A549 (cell line): ENCODE results near the gene POLR3H. TPM values are rescaled to one million over a fixed set of nuclear protein-coding genes. Genes with fewer than 3 reads are reported as not detected.

Experiments used
- ATAC-seq, 2 experiments: fragments of 200-7000 bp in 1 of 2; fragments of >200 bp in 1 of 2; cut with Nextera tagmentation in 1 of 2; cut with Tn5 transposase in 1 of 2; 3 replicates each; pipeline versions ENCODE4 v1.8.0 to v1.9.1; 2018 to 2020; ENCODE audit warnings: mild to moderate bottlenecking in 1 of 2, moderate library complexity in 1 of 2
- CTCF ChIA-PET: fragments of 300-600 bp; sonication (Branson Sonifier 250); formaldehyde crosslinking; extraction: SDS; loops from one replicate; lab custom pipeline; 2021; ENCODE audit warnings: antibody characterized with exemption, inconsistent platforms; lab: Yijun Ruan, JAX
- POLR2A ChIA-PET: fragments of 350-600 bp; formaldehyde crosslinking; extraction: SDS; loops from one replicate; lab custom pipeline; 2021; ENCODE audit warnings: antibody characterized with exemption, inconsistent platforms; lab: Yijun Ruan, JAX
- DNase-seq, 2 experiments: peaks; one replicate each; pipeline versions ENCODE4 v3.0.0 to v3.0.0-alpha.2; 2011 to 2016; ENCODE audit warnings: low read depth in 1 of 2, low spot score in 1 of 2
- FAIRE-seq: peaks from 2 replicates; lab custom pipeline; 2011; peaks lifted over from hg19 to GRCh38; lab: Jason Lieb, UNC
- H3K27ac ChIP-seq, 2 experiments: fragments of >200 bp; sonication (Bioruptor Twin); formaldehyde crosslinking; 3 replicates each; pipeline ENCODE4 v1.5.1; 2016 to 2017
- H3K4me1 ChIP-seq: fragments of >200 bp; sonication (Bioruptor Twin); formaldehyde crosslinking; 3 replicates; pipeline ENCODE4 v1.6.1; 2016
- H3K4me2 ChIP-seq: fragments of >200 bp; sonication (Bioruptor Twin); formaldehyde crosslinking; 3 replicates; pipeline ENCODE4 v1.6.1; 2016
- H3K4me3 ChIP-seq: fragments of >200 bp; sonication (Bioruptor Twin); formaldehyde crosslinking; 3 replicates; pipeline ENCODE4 v1.5.1; 2016
- H3K9me3 ChIP-seq: fragments of >200 bp; sonication (Bioruptor Twin); formaldehyde crosslinking; 3 replicates; pipeline ENCODE4 v1.6.1; 2016
- BCL3 ChIP-seq: fragments of >200 bp; sonication (Bioruptor Twin); formaldehyde crosslinking; IDR thresholded peaks from 3 replicates; pipeline ENCODE4 v1.6.1; 2016
- CBX8 ChIP-seq: fragments of 200-600 bp; sonication (generic); IDR thresholded peaks from 2 replicates; pipeline ENCODE4 v1.6.1; 2016
- CHD2 ChIP-seq: fragments of 150-350 bp; IDR thresholded peaks from 2 replicates; pipeline ENCODE4 v1.6.1; 2014; ENCODE audit warnings: low read length; ENCODE audit not compliant: partially characterized antibody
- CTCF ChIP-seq: fragments of >200 bp; sonication (Bioruptor Twin); formaldehyde crosslinking; IDR thresholded peaks from 3 replicates; pipeline ENCODE4 v1.5.1; 2016
- EHMT2 ChIP-seq: fragments of 200-600 bp; sonication (generic); IDR thresholded peaks from 2 replicates; pipeline ENCODE4 v1.6.1; 2016; ENCODE audit warnings: antibody characterized with exemption, low read depth, mild to moderate bottlenecking, moderate library complexity
- ELK1 ChIP-seq: fragments of 150-350 bp; IDR thresholded peaks from 2 replicates; pipeline ENCODE4 v1.6.1; 2014; ENCODE audit warnings: low read depth, mild to moderate bottlenecking, low read length
- EP300 ChIP-seq, 2 experiments: fragments of >200 bp; sonication (Bioruptor Twin); formaldehyde crosslinking; IDR thresholded peaks; 2 replicates in 1 of 2; 3 replicates in 1 of 2; pipeline ENCODE4 v1.6.1; 2016 to 2017
- FOSL2 ChIP-seq, 2 experiments: fragments of 450-650 bp in 1 of 2; fragments of >200 bp in 1 of 2; sonication (Bioruptor Twin) in 1 of 2; formaldehyde crosslinking; IDR thresholded peaks; 2 replicates each; pipeline versions ENCODE4 v1.5.0 to v1.6.1; 2016 to 2020; ENCODE audit warnings: mild to moderate bottlenecking in 1 of 2, moderate library complexity in 1 of 2
- GATA3 ChIP-seq: IDR thresholded peaks from 2 replicates; pipeline ENCODE4 v1.6.1; 2012; ENCODE audit warnings: borderline replicate concordance
- HMGXB4 ChIP-seq: fragments of 250-450 bp; sonication (Bioruptor Pico); IDR thresholded peaks from 2 replicates; pipeline ENCODE4 v1.5.0; 2021; ENCODE audit warnings: mild to moderate bottlenecking, moderate library complexity, borderline replicate concordance
- JUN ChIP-seq, 2 experiments: fragments of >200 bp; sonication (Bioruptor Twin); formaldehyde crosslinking; IDR thresholded peaks; 2 replicates in 1 of 2; 3 replicates in 1 of 2; pipeline ENCODE4 v1.6.1; 2016 to 2017
- JUNB ChIP-seq: fragments of >200 bp; sonication (Bioruptor Twin); formaldehyde crosslinking; IDR thresholded peaks from 2 replicates; pipeline ENCODE4 v1.6.1; 2016
- KDM1A ChIP-seq: fragments of 200-600 bp; sonication (generic); IDR thresholded peaks from 2 replicates; pipeline ENCODE4 v1.6.1; 2016; ENCODE audit warnings: low read depth, mild to moderate bottlenecking
- MAX ChIP-seq: IDR thresholded peaks from 2 replicates; pipeline ENCODE4 v1.6.1; 2012
- MAZ ChIP-seq: fragments of 150-350 bp; IDR thresholded peaks from 2 replicates; pipeline ENCODE4 v1.6.1; 2014; ENCODE audit warnings: antibody characterized with exemption, low read depth, low read length, borderline replicate concordance
- MYC ChIP-seq: IDR thresholded peaks from 2 replicates; pipeline ENCODE4 v1.6.1; 2012; ENCODE audit warnings: mild to moderate bottlenecking, inconsistent platforms, low read length, improper control_type of control experiment, borderline replicate concordance
- NFE2L2 ChIP-seq: fragments of 150-350 bp; conservative IDR thresholded peaks from 2 replicates; pipeline ENCODE4 v1.6.1; 2014; ENCODE audit warnings: low read length
- NPAS2 ChIP-seq: fragments of 250-450 bp; sonication (Bioruptor Pico); IDR thresholded peaks from 2 replicates; pipeline ENCODE4 v1.8.0; 2022; ENCODE audit warnings: mild to moderate bottlenecking, moderate library complexity, borderline replicate concordance
- PHF8 ChIP-seq: fragments of 200-600 bp; sonication (generic); IDR thresholded peaks from 2 replicates; pipeline ENCODE4 v1.6.1; 2016; ENCODE audit warnings: low read depth, mild to moderate bottlenecking, antibody characterized with exemption, moderate library complexity, borderline replicate concordance
- RAD21 ChIP-seq, 2 experiments: fragments of >200 bp in 1 of 2; sonication (Bioruptor Twin) in 1 of 2; formaldehyde crosslinking in 1 of 2; IDR thresholded peaks in 1 of 2; conservative IDR thresholded peaks in 1 of 2; 2 replicates in 1 of 2; 3 replicates in 1 of 2; pipeline ENCODE4 v1.6.1; 2012 to 2018; ENCODE audit warnings: inconsistent platforms in 1 of 2
- RARB ChIP-seq: fragments of 250-450 bp; sonication (Bioruptor Pico); IDR thresholded peaks from 2 replicates; pipeline ENCODE4 v1.8.0; 2021; ENCODE audit warnings: mild to moderate bottlenecking, moderate library complexity
- RNF2 ChIP-seq: fragments of 200-600 bp; sonication (generic); IDR thresholded peaks from 2 replicates; pipeline ENCODE4 v1.6.1; 2016; ENCODE audit warnings: low read depth, mild to moderate bottlenecking, antibody characterized with exemption, moderate library complexity, borderline replicate concordance
- SMC3 ChIP-seq: fragments of >200 bp; sonication (Bioruptor Twin); formaldehyde crosslinking; IDR thresholded peaks from 3 replicates; pipeline ENCODE4 v1.6.1; 2018; ENCODE audit warnings: inconsistent platforms
- SREBF2 ChIP-seq: fragments of 450-650 bp; IDR thresholded peaks from 2 replicates; pipeline ENCODE4 v1.6.1; 2014; ENCODE audit warnings: mild to moderate bottlenecking, moderate library complexity
- TFCP2L1 ChIP-seq: fragments of 250-450 bp; sonication (Bioruptor Pico); IDR thresholded peaks from 2 replicates; pipeline ENCODE4 v1.5.0; 2021; ENCODE audit warnings: mild to moderate bottlenecking
- ZC3H11A ChIP-seq: fragments of 450-650 bp; IDR thresholded peaks from 2 replicates; pipeline ENCODE4 v1.6.1; 2014; ENCODE audit warnings: antibody characterized with exemption, mild to moderate bottlenecking
- WGBS: methylation state at CpG from one replicate; pipeline ENCODE4 v1.1.6; 2017; ENCODE audit errors: missing lambda C conversion rate; 5-methylcytosine and 5-hydroxymethylcytosine counted together
- polyA plus RNA-seq, 4 experiments: library from polyadenylated mRNA; depleted of rRNA in 3 of 4; stranded (reverse); fragments of >200 nt; fragmentation: RNase III in 1 of 4; extraction: RNeasy Plus Mini Kit Qiagen cat#74134 plus additional on column Dnase treatment in 1 of 4; gene quantifications; 2 replicates in 3 of 4; 3 replicates in 1 of 4; pipeline ENCODE4 v1.2.3, GENCODE V29; 2011 to 2017
- TF ChIP-seq, protein P1 (sequence below): IDR thresholded peaks from 2 replicates; pipeline ENCODE4 v1.6.1; 2012; ENCODE audit warnings: low read depth, borderline replicate concordance

POLR3H gene
- polyA plus RNA-seq, 2 of the 4 experiments (the other 2 are of a cell fraction), result 24.5 to 27.7 TPM

GRCh38 chr22:41561788-41562187 is 17.5 kb upstream of the POLR3H start:
- H3K9me3 ChIP-seq, result no peaks in the 10 kb centered on the region
- ChIA-PET CTCF (interaction anchor here (1.1 to 1.8 kb wide), 4 partner anchors 13 to 35 kb away, joined by 3 to 8 read pairs (median 4); partner anchors contain the start of gene POLR3H), POLR2A (no interaction called here)
- H3K4me2 ChIP-seq, result peak overlapping the region; percentile 64
- DNase-seq, result no peak
- 77% methylated on average over 4 of the region's 5 CpGs for WGBS
- ATAC-seq, result no peak
- H3K4me1 ChIP-seq, result peaks cover 61% of the 10 kb centered on the region
- no peak for TF ChIP-seq FOSL2 (IDR thresholded peaks at IDR 0.05)
- TF ChIP-seq FOSL2 (CRISPR knock-in tag; IDR thresholded peaks at IDR 0.05), result no peak
- no peak for TF ChIP-seq SMC3
- TF ChIP-seq, protein P1, sequence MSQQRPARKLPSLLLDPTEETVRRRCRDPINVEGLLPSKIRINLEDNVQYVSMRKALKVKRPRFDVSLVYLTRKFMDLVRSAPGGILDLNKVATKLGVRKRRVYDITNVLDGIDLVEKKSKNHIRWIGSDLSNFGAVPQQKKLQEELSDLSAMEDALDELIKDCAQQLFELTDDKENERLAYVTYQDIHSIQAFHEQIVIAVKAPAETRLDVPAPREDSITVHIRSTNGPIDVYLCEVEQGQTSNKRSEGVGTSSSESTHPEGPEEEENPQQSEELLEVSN, result no peak
- TF ChIP-seq TFCP2L1 (CRISPR knock-in tag), result no peak
- no peak for TF ChIP-seq NPAS2 (CRISPR knock-in tag)
- TF ChIP-seq NFE2L2, result no peak
- no peak for TF ChIP-seq CBX8
- no peak for TF ChIP-seq HMGXB4 (CRISPR knock-in tag)
- TF ChIP-seq RAD21 (conservative IDR thresholded peaks at IDR 0.05 in 1 of 2, IDR thresholded peaks at IDR 0.05 in 1 of 2), result no peak
- H3K27ac ChIP-seq, result peak overlapping the region; percentile 63 to 82; a peak in 5 of 6 replicates
- no peak for FAIRE-seq
- H3K4me3 ChIP-seq, result no peak overlapping the region

GRCh38 chr22:41561335-41561734 is 17.1 kb upstream of the POLR3H start:
- ChIA-PET CTCF (interaction anchor here (0.7 to 1.4 kb wide), 4 partner anchors 13 to 149 kb away, joined by 3 to 5 read pairs (median 3); no protein-coding TSS in a partner anchor), POLR2A (no interaction called here)
- FAIRE-seq, result no peak
- ATAC-seq, result peak in 1 of 2 experiments; percentile 11; a peak in 1 of 6 replicates
- peak overlapping the region; percentile 64 for H3K4me2 ChIP-seq
- H3K27ac ChIP-seq, result peak overlapping the region; percentile 63 to 82; a peak in 5 of 6 replicates
- TF ChIP-seq SREBF2, result no peak
- TF ChIP-seq MAX, result no peak
- TF ChIP-seq KDM1A, result no peak
- TF ChIP-seq EP300 (IDR thresholded peaks at IDR 0.05), result no peak
- TF ChIP-seq ZC3H11A, result no peak
- no peak for TF ChIP-seq ELK1
- TF ChIP-seq TFCP2L1 (CRISPR knock-in tag), result no peak
- no peak for TF ChIP-seq JUNB
- TF ChIP-seq JUN (IDR thresholded peaks at IDR 0.05), result no peak
- TF ChIP-seq RARB (CRISPR knock-in tag), result no peak
- no peak for TF ChIP-seq BCL3
- no peak for TF ChIP-seq MYC
- TF ChIP-seq CHD2, result no peak
- no peak for TF ChIP-seq GATA3
- no peak for TF ChIP-seq FOSL2 (IDR thresholded peaks at IDR 0.05)
- TF ChIP-seq FOSL2 (CRISPR knock-in tag; IDR thresholded peaks at IDR 0.05), result no peak
- no peak for TF ChIP-seq CTCF
- TF ChIP-seq PHF8, result no peak
- TF ChIP-seq MAZ, result no peak
- TF ChIP-seq RNF2, result no peak
- no peak for TF ChIP-seq EHMT2
- DNase-seq, result no peak
- no peaks in the 10 kb centered on the region for H3K9me3 ChIP-seq
- peaks cover 60% of the 10 kb centered on the region for H3K4me1 ChIP-seq
- peak overlapping the region; percentile 32 for H3K4me3 ChIP-seq
- 88% methylated on average over 5 of the region's 10 CpGs for WGBS
